NB4 (cell line): ENCODE data around the gene SLC25A51.

Experiments used
- DNase-seq: peaks from one replicate; pipeline ENCODE4 v3.0.0; 2010; ENCODE audit warnings: low read depth
- H3K4me3 ChIP-seq: one replicate; pipeline ENCODE4 v1.5.1; 2011; ENCODE audit warnings: mild to moderate bottlenecking, low read depth, low read length, moderate library complexity
- CTCF ChIP-seq: IDR thresholded peaks from one replicate; pipeline ENCODE4 v1.5.1; 2012; ENCODE audit warnings: low read depth, low read length
- MAX ChIP-seq: IDR thresholded peaks from 2 replicates; pipeline ENCODE4 v1.6.1; 2011; ENCODE audit warnings: low read depth, low read length
- MYC ChIP-seq: IDR thresholded peaks from 2 replicates; pipeline ENCODE4 v1.6.1; 2011; ENCODE audit warnings: low read depth, low read length
- POLR2A ChIP-seq: IDR thresholded peaks from 2 replicates; pipeline ENCODE4 v1.6.1; 2011; ENCODE audit warnings: mild to moderate bottlenecking; ENCODE audit not compliant: insufficient read length; ENCODE audit errors: extremely low read depth

SLC25A51 gene

GRCh38 chr9:37944671-37945481 lies 40.9 kb upstream of the SLC25A51 start:
- TF ChIP-seq MAX (no peak), POLR2A (no peak), MYC (no peak), CTCF (no peak)
- no peak overlapping the region for H3K4me3 ChIP-seq
- DNase-seq: no peak

- DNase-seq: no peak
- TF ChIP-seq MYC (no peak), POLR2A (no peak), CTCF (no peak), MAX (no peak)
- H3K4me3 ChIP-seq: no peak overlapping the region
Observed at GRCh38 chr9:37944266-37944650, 40.3 kb upstream of the SLC25A51 start.

- TF ChIP-seq CTCF (no peak), MAX (no peak), POLR2A (no peak), MYC (no peak)
- no peak overlapping the region for H3K4me3 ChIP-seq
- DNase-seq: no peak
Observed at GRCh38 chr9:37943345-37944265, 39.7 kb upstream of the SLC25A51 start.

- TF ChIP-seq CTCF (no peak), POLR2A (no peak), MYC (no peak), MAX (no peak)
- no peak overlapping the region for H3K4me3 ChIP-seq
- DNase-seq: no peak
Observed at GRCh38 chr9:37942621-37943344, 38.9 kb upstream of the SLC25A51 start.

- no peak overlapping the region for H3K4me3 ChIP-seq
- no peak for TF ChIP-seq CTCF
- TF ChIP-seq MYC: no peak
- no peak for TF ChIP-seq POLR2A
- TF ChIP-seq MAX: no peak
Observed at GRCh38 chr9:37941253-37941652, 37.3 kb upstream of the SLC25A51 start.

More at GRCh38 chr9:37941253-37941652, 37.3 kb upstream of the SLC25A51 start:
- no peak for DNase-seq
